GM19099 (cell line): ENCODE measurements around the gene PAGE5.

Experiments used
- POLR2A ChIP-seq: IDR thresholded peaks from 3 replicates; pipeline ENCODE4 v1.6.1; 2011; ENCODE audit warnings: low read depth; ENCODE audit not compliant: insufficient read length; ENCODE audit errors: extremely low read depth

The PAGE5 gene, protein sequence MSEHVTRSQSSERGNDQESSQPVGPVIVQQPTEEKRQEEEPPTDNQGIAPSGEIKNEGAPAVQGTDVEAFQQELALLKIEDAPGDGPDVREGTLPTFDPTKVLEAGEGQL

DNA sequence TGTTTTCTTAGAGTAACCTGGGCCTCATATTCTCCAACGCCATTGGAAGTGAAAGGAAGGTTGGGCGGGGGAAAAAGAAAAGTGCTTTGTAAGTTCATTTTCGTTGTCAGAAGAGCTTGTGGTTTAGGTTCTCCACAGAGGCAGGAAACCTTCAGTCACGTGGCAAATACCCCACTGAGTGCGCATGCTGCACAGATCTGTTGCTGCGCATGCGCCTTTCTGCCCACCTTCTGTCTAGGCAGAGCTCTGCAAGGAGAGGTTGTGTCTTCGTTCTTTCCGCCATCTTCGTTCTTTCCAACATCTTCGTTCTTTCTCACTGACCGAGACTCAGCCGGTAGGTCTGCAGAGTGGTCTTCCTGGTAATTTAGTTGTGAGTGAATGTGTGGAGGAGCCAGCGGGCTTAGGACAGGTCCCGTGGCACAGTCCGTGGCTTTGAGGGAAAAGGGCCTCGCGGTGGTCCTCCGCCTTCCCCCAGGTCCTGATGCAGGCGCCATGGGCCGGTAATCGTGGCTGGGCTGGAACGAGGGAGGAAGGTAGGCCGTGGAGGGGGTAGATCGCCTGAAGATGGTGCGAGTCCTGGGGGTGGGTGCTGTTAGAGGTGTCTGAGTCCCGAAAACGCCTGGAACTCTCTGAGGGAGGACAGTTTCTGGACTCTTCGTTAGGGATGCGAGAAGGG lies at the start of gene PAGE5:
Gene PAGE5, plus strand, starts transcription at position 228 of the 676 bp plus-strand sequence. CDS start 1,037 bp downstream, outside the sequence.
- TF ChIP-seq POLR2A, result no peak

GRCh38 chrX:55187281-55187680 lies 32.9 kb upstream of the PAGE5 start:
- no peak for TF ChIP-seq POLR2A

DNA sequence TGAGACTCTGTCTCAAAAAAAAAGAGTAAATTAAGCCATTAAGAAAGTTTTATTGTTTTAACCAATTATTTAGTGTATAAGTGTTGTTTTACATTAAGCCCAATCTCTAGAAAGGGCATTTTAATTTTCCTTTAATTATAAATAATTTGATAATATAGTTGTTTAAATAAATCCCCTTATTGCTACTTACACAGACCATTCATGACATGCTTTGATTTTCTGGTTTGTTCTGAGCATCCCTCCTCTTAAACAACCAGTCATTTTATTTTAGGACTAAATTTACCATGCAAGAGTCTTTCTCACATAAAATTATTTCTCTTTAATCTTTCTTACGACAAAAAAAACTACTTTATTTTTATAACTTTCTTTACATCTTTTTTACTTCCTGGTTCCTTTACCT lies 23.5 kb upstream of the PAGE5 start:
- TF ChIP-seq POLR2A, result no peak

- no peak for TF ChIP-seq POLR2A
Measured at GRCh38 chrX:55201930-55202579, 18.1 kb upstream of the PAGE5 start.

- no peak for TF ChIP-seq POLR2A
Measured at GRCh38 chrX:55206162-55206941, 13.8 kb upstream of the PAGE5 start.

DNA sequence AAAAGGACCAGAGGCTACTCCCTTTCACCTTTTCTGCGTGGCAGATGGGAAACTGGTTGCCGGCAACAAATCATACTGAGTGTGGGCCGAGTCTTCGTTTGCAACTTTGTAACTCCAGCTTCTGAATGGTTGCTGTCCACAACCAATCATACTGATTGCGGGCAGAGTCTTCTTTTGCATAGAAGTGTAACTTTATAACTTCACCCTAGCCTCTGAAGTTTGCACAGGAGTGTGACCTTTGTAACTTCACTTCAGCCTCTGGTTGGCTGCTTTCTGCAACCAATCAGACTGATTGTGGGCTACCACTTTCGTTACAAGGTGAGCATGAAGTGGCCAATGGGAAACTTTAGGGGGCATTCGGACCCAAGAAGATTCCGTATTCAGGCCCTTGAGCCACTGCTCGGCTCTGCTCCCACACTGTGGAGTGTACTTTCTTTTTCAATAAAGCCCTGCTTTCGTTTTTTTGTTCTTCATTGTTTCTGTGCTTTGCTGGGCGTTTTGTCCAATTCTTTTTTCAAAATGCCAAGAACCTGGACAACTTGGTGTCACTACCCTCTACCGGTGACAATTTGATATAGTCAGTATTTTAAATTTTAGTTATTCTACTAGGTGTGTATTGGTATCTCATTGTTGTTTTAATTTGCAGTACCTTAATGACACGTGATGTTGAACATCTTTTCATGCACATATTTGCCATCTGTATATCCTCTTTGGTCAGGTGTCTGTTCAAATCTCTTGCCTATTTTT lies 9.0 kb upstream of the PAGE5 start:
- TF ChIP-seq POLR2A, result no peak

DNA sequence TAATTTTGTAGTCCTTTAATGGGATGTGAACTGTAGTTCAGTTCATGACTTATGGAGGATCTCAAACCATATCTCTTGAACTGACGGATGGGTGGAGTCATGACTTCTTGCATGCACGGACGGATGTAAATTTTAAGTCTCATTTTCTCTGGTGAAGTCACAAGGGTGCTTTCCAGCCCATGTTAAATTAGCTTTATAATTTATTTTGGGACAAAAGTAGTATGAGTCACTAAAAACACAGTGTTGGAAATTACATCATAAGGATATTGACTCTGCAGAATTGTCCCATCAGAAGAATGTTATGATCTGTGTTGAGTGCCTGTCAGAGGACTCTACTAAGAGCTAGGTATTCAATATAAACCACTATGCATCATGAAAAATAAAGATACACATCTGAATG lies 6.8 kb upstream of the PAGE5 start:
- no peak for TF ChIP-seq POLR2A

- no peak for TF ChIP-seq POLR2A
Measured at GRCh38 chrX:55240788-55241340, 20.7 kb downstream of the PAGE5 start.

DNA sequence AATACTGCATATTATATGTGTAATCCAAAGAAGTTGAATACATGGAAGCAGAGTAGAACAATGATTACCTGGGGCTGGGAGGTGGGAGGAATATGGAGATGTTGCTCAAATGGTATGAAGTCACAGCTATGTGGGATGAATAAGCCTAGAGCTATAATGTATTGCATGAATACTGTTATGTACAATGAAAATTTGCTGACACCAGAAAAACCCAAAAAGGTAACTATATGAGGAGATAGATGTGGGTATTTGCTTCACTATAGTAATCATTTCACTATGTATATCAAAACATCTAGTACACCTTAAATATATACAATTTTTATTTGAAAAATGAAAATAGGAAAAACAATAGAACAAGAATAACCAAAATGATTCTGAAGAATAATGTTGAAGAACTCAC lies 33.4 kb downstream of the PAGE5 start:
- no peak for TF ChIP-seq POLR2A

GRCh38 chrX:55260806-55261205 lies 40.7 kb downstream of the PAGE5 start:
- TF ChIP-seq POLR2A, result no peak

DNA sequence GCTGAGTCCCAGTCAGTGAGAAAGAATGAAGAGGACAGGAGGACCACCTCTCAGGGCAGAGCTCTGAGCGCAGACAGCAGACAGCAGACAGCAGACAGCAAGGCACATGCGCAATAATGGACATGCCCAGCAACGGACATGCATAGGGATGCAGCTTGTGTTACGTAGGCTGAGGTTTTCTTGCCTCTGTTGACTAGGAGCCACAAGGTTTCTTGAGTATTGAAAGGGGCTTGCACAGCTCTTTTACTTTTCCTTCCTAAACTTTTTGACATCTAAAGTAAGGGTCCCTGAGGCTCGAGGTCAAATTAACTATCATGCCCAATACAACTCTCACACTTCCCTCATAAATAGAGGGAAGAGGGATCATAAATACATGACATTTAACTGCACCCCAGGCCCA lies 44.7 kb downstream of the PAGE5 start, which contains the start of gene PAGE3:
Gene PAGE3, minus strand, starts transcription at position 101 of the 400 bp plus-strand sequence. CDS start 1,013 bp downstream, outside the sequence.
- no peak for TF ChIP-seq POLR2A
